ENCODE measurements around the gene ACAA2.
A peak's percentile ranks its signal among the peaks of the same experiment; 100 is the strongest.

ACAA2 gene

GRCh38 chr18:49813319-49814146 is at the start of gene ACAA2:
Gene ACAA2 (minus strand): TSS chr18:49813533. CDS start chr18:49813484, 49 bp downstream.
- peak within 1 kb of the TSS; percentile 85 for H3K4me3 ChIP-seq (ENCODE audit: low read depth, low read length)
- H3K27ac ChIP-seq (ENCODE audit: low read depth, low read length): peak within 1 kb of the TSS; percentile 93
- peaks cover 40% of the 10 kb centered on the region for H3K79me2 ChIP-seq (ENCODE audit: control insufficient read depth, insufficient read depth, low read length, unreplicated experiment)
- no peaks in the 10 kb centered on the region for H3K27me3 ChIP-seq (ENCODE audit: insufficient read depth, low read length)
- peaks cover 9% of the 10 kb centered on the region for H3K4me1 ChIP-seq (ENCODE audit: control insufficient read depth, insufficient read depth, low read length, unreplicated experiment)
- H2AFZ ChIP-seq (ENCODE audit: low read length, unreplicated experiment): peak within 1 kb of the TSS; percentile 96
- H3K36me3 ChIP-seq (ENCODE audit: insufficient read depth, low read length): peaks cover 4% of the 10 kb centered on the region; the same call in 1 of the 2 replicates

- H3K4me1 ChIP-seq (ENCODE audit: control insufficient read depth, insufficient read depth, low read length, unreplicated experiment): peaks cover 4% of the 10 kb centered on the region
- no peak overlapping the region for H2AFZ ChIP-seq (ENCODE audit: low read length, unreplicated experiment)
- no peak overlapping the region for H3K27ac ChIP-seq (ENCODE audit: low read depth, low read length)
- no peak overlapping the region for H3K4me3 ChIP-seq (ENCODE audit: low read depth, low read length)
- no peaks in the 10 kb centered on the region for H3K36me3 ChIP-seq (ENCODE audit: insufficient read depth, low read length)
- H3K27me3 ChIP-seq (ENCODE audit: insufficient read depth, low read length): peaks cover 4% of the 10 kb centered on the region; the same call in 1 of the 2 replicates
- H3K79me2 ChIP-seq (ENCODE audit: control insufficient read depth, insufficient read depth, low read length, unreplicated experiment): no peaks in the 10 kb centered on the region
Measured at GRCh38 chr18:49862656-49863385, 49.5 kb upstream of the ACAA2 start.

GRCh38 chr18:49861659-49862058 is 48.3 kb upstream of the ACAA2 start:
- no peak overlapping the region for H3K27ac ChIP-seq (ENCODE audit: low read depth, low read length)
- H3K79me2 ChIP-seq (ENCODE audit: control insufficient read depth, insufficient read depth, low read length, unreplicated experiment): no peaks in the 10 kb centered on the region
- peaks cover 4% of the 10 kb centered on the region for H3K4me1 ChIP-seq (ENCODE audit: control insufficient read depth, insufficient read depth, low read length, unreplicated experiment)
- H3K36me3 ChIP-seq (ENCODE audit: insufficient read depth, low read length): no peaks in the 10 kb centered on the region
- no peak overlapping the region for H3K4me3 ChIP-seq (ENCODE audit: low read depth, low read length)
- H3K27me3 ChIP-seq (ENCODE audit: insufficient read depth, low read length): peaks cover under 1% of the 10 kb centered on the region; the same call in 1 of the 2 replicates
- no peak overlapping the region for H2AFZ ChIP-seq (ENCODE audit: low read length, unreplicated experiment)

- H3K4me3 ChIP-seq (ENCODE audit: low read depth, low read length): no peak overlapping the region
- H3K36me3 ChIP-seq (ENCODE audit: insufficient read depth, low read length): no peaks in the 10 kb centered on the region
- peaks cover 4% of the 10 kb centered on the region for H3K4me1 ChIP-seq (ENCODE audit: control insufficient read depth, insufficient read depth, low read length, unreplicated experiment)
- H3K27ac ChIP-seq (ENCODE audit: low read depth, low read length): no peak overlapping the region
- H3K27me3 ChIP-seq (ENCODE audit: insufficient read depth, low read length): no peaks in the 10 kb centered on the region
- H2AFZ ChIP-seq (ENCODE audit: low read length, unreplicated experiment): no peak overlapping the region
- no peaks in the 10 kb centered on the region for H3K79me2 ChIP-seq (ENCODE audit: control insufficient read depth, insufficient read depth, low read length, unreplicated experiment)
Measured at GRCh38 chr18:49859725-49860124, 46.4 kb upstream of the ACAA2 start.

GRCh38 chr18:49859021-49859359 is 45.7 kb upstream of the ACAA2 start:
- no peak overlapping the region for H3K27ac ChIP-seq (ENCODE audit: low read depth, low read length)
- H3K79me2 ChIP-seq (ENCODE audit: control insufficient read depth, insufficient read depth, low read length, unreplicated experiment): no peaks in the 10 kb centered on the region
- H3K27me3 ChIP-seq (ENCODE audit: insufficient read depth, low read length): no peaks in the 10 kb centered on the region
- H3K36me3 ChIP-seq (ENCODE audit: insufficient read depth, low read length): no peaks in the 10 kb centered on the region
- no peak overlapping the region for H2AFZ ChIP-seq (ENCODE audit: low read length, unreplicated experiment)
- no peak overlapping the region for H3K4me3 ChIP-seq (ENCODE audit: low read depth, low read length)
- peaks cover 4% of the 10 kb centered on the region for H3K4me1 ChIP-seq (ENCODE audit: control insufficient read depth, insufficient read depth, low read length, unreplicated experiment)

- H3K36me3 ChIP-seq (ENCODE audit: insufficient read depth, low read length): no peaks in the 10 kb centered on the region
- no peak overlapping the region for H3K27ac ChIP-seq (ENCODE audit: low read depth, low read length)
- peak overlapping the region; percentile 17 for H2AFZ ChIP-seq (ENCODE audit: low read length, unreplicated experiment)
- no peak overlapping the region for H3K4me3 ChIP-seq (ENCODE audit: low read depth, low read length)
- H3K79me2 ChIP-seq (ENCODE audit: control insufficient read depth, insufficient read depth, low read length, unreplicated experiment): no peaks in the 10 kb centered on the region
- H3K4me1 ChIP-seq (ENCODE audit: control insufficient read depth, insufficient read depth, low read length, unreplicated experiment): peaks cover 4% of the 10 kb centered on the region
- H3K27me3 ChIP-seq (ENCODE audit: insufficient read depth, low read length): no peaks in the 10 kb centered on the region
Measured at GRCh38 chr18:49858309-49859020, 45.1 kb upstream of the ACAA2 start.

GRCh38 chr18:49857708-49858107 is 44.4 kb upstream of the ACAA2 start:
- no peaks in the 10 kb centered on the region for H3K36me3 ChIP-seq (ENCODE audit: insufficient read depth, low read length)
- no peak overlapping the region for H3K27ac ChIP-seq (ENCODE audit: low read depth, low read length)
- H2AFZ ChIP-seq (ENCODE audit: low read length, unreplicated experiment): no peak overlapping the region
- H3K79me2 ChIP-seq (ENCODE audit: control insufficient read depth, insufficient read depth, low read length, unreplicated experiment): no peaks in the 10 kb centered on the region
- no peaks in the 10 kb centered on the region for H3K27me3 ChIP-seq (ENCODE audit: insufficient read depth, low read length)
- no peak overlapping the region for H3K4me3 ChIP-seq (ENCODE audit: low read depth, low read length)
- peaks cover 4% of the 10 kb centered on the region for H3K4me1 ChIP-seq (ENCODE audit: control insufficient read depth, insufficient read depth, low read length, unreplicated experiment)

- Histone ChIP-seq H3K27me3 (ENCODE audit: insufficient read depth, low read length) (no peaks in the 10 kb centered on the region), H3K79me2 (ENCODE audit: control insufficient read depth, insufficient read depth, low read length, unreplicated experiment) (no peaks in the 10 kb centered on the region), H3K36me3 (ENCODE audit: insufficient read depth, low read length) (no peaks in the 10 kb centered on the region), H3K27ac (ENCODE audit: low read depth, low read length) (no peak overlapping the region), H3K4me3 (ENCODE audit: low read depth, low read length) (no peak overlapping the region), H2AFZ (ENCODE audit: low read length, unreplicated experiment) (no peak overlapping the region), H3K4me1 (ENCODE audit: control insufficient read depth, insufficient read depth, low read length, unreplicated experiment) (peaks cover 4% of the 10 kb centered on the region)
Measured at GRCh38 chr18:49856496-49856895, 43.2 kb upstream of the ACAA2 start.

- H3K27me3 ChIP-seq (ENCODE audit: insufficient read depth, low read length): no peaks in the 10 kb centered on the region
- no peak overlapping the region for H3K27ac ChIP-seq (ENCODE audit: low read depth, low read length)
- no peaks in the 10 kb centered on the region for H3K79me2 ChIP-seq (ENCODE audit: control insufficient read depth, insufficient read depth, low read length, unreplicated experiment)
- H3K36me3 ChIP-seq (ENCODE audit: insufficient read depth, low read length): no peaks in the 10 kb centered on the region
- no peak overlapping the region for H3K4me3 ChIP-seq (ENCODE audit: low read depth, low read length)
- H2AFZ ChIP-seq (ENCODE audit: low read length, unreplicated experiment): no peak overlapping the region
- peaks cover 4% of the 10 kb centered on the region for H3K4me1 ChIP-seq (ENCODE audit: control insufficient read depth, insufficient read depth, low read length, unreplicated experiment)
Measured at GRCh38 chr18:49855711-49856415, 42.5 kb upstream of the ACAA2 start.

GRCh38 chr18:49854681-49855080 is 41.3 kb upstream of the ACAA2 start:
- Histone ChIP-seq H3K4me3 (ENCODE audit: low read depth, low read length) (no peak overlapping the region), H2AFZ (ENCODE audit: low read length, unreplicated experiment) (no peak overlapping the region), H3K36me3 (ENCODE audit: insufficient read depth, low read length) (no peaks in the 10 kb centered on the region), H3K79me2 (ENCODE audit: control insufficient read depth, insufficient read depth, low read length, unreplicated experiment) (no peaks in the 10 kb centered on the region), H3K27me3 (ENCODE audit: insufficient read depth, low read length) (no peaks in the 10 kb centered on the region), H3K27ac (ENCODE audit: low read depth, low read length) (no peak overlapping the region), H3K4me1 (ENCODE audit: control insufficient read depth, insufficient read depth, low read length, unreplicated experiment) (peaks cover 9% of the 10 kb centered on the region)

Measured in ACC112 (cell line).